ENCODE results near the gene NRIP3.
A peak's percentile ranks its signal among the peaks of the same experiment; 100 is the strongest.

The NRIP3 gene

DNA sequence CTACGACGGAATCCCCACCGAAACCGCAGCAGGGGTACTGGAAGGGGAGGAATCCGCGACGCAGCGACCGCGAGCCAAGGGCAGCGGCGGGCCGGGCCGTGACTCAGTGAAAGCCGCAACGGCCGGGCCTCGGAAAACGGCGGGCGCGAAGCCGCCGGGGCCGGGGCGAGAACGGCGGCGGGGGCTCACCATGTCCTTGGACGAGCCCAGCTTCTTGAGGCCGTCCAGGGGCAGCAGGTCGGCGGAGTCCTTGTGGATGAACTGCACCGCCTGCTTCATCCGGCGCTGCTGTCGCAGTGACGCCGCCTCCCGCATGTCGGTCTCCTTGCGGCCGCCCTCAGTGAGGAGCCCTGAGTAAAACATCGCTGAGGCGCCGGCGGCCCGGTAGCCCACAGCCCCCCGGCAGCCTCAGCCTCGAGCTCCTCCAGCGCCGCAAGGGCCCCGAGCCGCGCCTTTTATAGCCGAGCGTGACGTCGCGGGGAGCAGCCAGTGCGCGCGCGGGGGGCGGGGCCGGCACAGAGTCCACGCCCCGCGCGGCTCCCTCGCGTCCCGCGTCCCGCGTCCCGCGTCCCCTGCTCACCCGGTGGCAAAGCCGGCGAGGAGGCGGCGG lies at the start of gene NRIP3:
Gene NRIP3 (minus strand): TSS at position 429 of the 610 bp plus-strand sequence. CDS start 66 bp downstream, at position 363.
- peak; percentile 62 for DNase-seq (ENCODE audit: low spot score)
- no peak within 1 kb of the TSS for H3K27ac ChIP-seq
- ChIA-PET POLR2A (ENCODE audit: low non-redundant PET) (no interaction called here), CTCF (interaction anchor here (0.6 to 0.9 kb wide), 3 partner anchors 12 to 503 kb away, joined by 3 to 4 read pairs (median 4); partner anchors contain the start of gene ZNF143)
- TF ChIP-seq, protein P1, sequence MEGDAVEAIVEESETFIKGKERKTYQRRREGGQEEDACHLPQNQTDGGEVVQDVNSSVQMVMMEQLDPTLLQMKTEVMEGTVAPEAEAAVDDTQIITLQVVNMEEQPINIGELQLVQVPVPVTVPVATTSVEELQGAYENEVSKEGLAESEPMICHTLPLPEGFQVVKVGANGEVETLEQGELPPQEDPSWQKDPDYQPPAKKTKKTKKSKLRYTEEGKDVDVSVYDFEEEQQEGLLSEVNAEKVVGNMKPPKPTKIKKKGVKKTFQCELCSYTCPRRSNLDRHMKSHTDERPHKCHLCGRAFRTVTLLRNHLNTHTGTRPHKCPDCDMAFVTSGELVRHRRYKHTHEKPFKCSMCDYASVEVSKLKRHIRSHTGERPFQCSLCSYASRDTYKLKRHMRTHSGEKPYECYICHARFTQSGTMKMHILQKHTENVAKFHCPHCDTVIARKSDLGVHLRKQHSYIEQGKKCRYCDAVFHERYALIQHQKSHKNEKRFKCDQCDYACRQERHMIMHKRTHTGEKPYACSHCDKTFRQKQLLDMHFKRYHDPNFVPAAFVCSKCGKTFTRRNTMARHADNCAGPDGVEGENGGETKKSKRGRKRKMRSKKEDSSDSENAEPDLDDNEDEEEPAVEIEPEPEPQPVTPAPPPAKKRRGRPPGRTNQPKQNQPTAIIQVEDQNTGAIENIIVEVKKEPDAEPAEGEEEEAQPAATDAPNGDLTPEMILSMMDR (conservative IDR thresholded peaks at IDR 0.05; ENCODE audit: low read depth), result no peak

GRCh38 chr11:9052316-9052715 lies 48.5 kb upstream of the NRIP3 start:
- H3K27ac ChIP-seq, result no peak overlapping the region
- CTCF ChIA-PET, result no interaction called here
- TF ChIP-seq, protein P1 (conservative IDR thresholded peaks at IDR 0.05; ENCODE audit: low read depth), result no peak
- no peak for DNase-seq (ENCODE audit: low spot score)
- POLR2A ChIA-PET (ENCODE audit: low non-redundant PET), result no interaction called here

GRCh38 chr11:9049959-9050358 lies 46.2 kb upstream of the NRIP3 start:
- no peak overlapping the region for H3K27ac ChIP-seq
- TF ChIP-seq, protein P1 (conservative IDR thresholded peaks at IDR 0.05; ENCODE audit: low read depth), result no peak
- CTCF ChIA-PET, result no interaction called here
- DNase-seq (ENCODE audit: low spot score), result no peak
- POLR2A ChIA-PET (ENCODE audit: low non-redundant PET), result no interaction called here

- no peak overlapping the region for H3K27ac ChIP-seq
- DNase-seq (ENCODE audit: low spot score), result no peak
- ChIA-PET CTCF (interaction anchor here (0.7 kb wide), 1 partner anchor 43 kb away, joined by 3 read pairs; no protein-coding TSS in a partner anchor), POLR2A (ENCODE audit: low non-redundant PET) (no interaction called here)
- TF ChIP-seq, protein P1 (conservative IDR thresholded peaks at IDR 0.05; ENCODE audit: low read depth), result no peak
Measured at GRCh38 chr11:9047964-9048523, 44.2 kb upstream of the NRIP3 start.

DNA sequence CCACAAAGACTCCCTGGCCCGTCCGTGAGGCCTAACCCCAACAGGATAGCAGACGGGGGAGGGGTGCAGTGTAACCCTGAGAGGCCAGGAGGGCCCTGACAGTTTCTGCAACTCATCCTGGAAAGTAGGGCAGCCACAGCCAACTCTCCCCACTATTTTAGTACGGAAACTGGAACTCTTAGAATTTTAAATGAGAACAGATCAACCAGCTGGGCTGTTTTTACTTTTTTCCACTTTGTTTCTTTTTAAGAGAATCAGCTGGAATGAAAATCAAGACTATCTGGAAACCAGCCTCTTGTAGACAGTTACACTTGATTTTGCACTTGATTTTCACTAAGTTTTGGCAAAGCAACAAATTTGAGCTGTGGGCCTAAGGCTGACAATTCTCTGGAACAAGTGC lies 42.7 kb upstream of the NRIP3 start:
- CTCF ChIA-PET, result no interaction called here

GRCh38 chr11:9042488-9042887 lies 38.7 kb upstream of the NRIP3 start:
- POLR2A ChIA-PET (ENCODE audit: low non-redundant PET), result no interaction called here
- no peak for DNase-seq (ENCODE audit: low spot score)
- CTCF ChIA-PET, result interaction anchor here (0.6 kb wide), 1 partner anchor 29 kb away, joined by 7 read pairs; no protein-coding TSS in a partner anchor
- TF ChIP-seq, protein P1 (conservative IDR thresholded peaks at IDR 0.05; ENCODE audit: low read depth), result no peak
- no peak overlapping the region for H3K27ac ChIP-seq

More for the DNA sequence above, 42.7 kb upstream of the NRIP3 start:
- DNase-seq (ENCODE audit: low spot score), result no peak
- TF ChIP-seq, protein P1 (conservative IDR thresholded peaks at IDR 0.05; ENCODE audit: low read depth), result no peak
- no peak overlapping the region for H3K27ac ChIP-seq
- POLR2A ChIA-PET (ENCODE audit: low non-redundant PET), result no interaction called here

Data from RWPE1 (cell line).